Suprapubic skin (tissue), 4 donors: ENCODE results near the gene PVR.

Source experiments
- CTCF ChIP-seq, 2 donors: fragments of 200-600 bp in 1 of 2; fragments of 450-650 bp in 1 of 2; sonication (generic) in 1 of 2; IDR thresholded peaks; one replicate each; pipeline ENCODE4 v1.5.1; 2016 to 2019; ENCODE audit warnings: antibody characterized with exemption in 2 of 2, mild to moderate bottlenecking in 1 of 2, moderate library complexity in 1 of 2
- POLR2A ChIP-seq, 2 donors: fragments of 450-650 bp; IDR thresholded peaks; one replicate each; pipeline ENCODE4 v1.6.1; 2017; ENCODE audit warnings: antibody characterized with exemption in 2 of 2, mild to moderate bottlenecking in 2 of 2, moderate library complexity in 2 of 2
- POLR2AphosphoS5 ChIP-seq, 3 donors: sonication (generic); formaldehyde crosslinking; IDR thresholded peaks; one replicate each; pipeline ENCODE4 v1.6.1; 2017; ENCODE audit warnings: antibody characterized with exemption in 3 of 3

- TF ChIP-seq CTCF (IDR thresholded peaks at IDR 0.05): no peak
- no peak for TF ChIP-seq POLR2AphosphoS5 (IDR thresholded peaks at IDR 0.05)
- no peak for TF ChIP-seq POLR2A (IDR thresholded peaks at IDR 0.05)
Measured at GRCh38 chr19:44660081-44660480, 16.4 kb downstream of the PVR start.
